Neural progenitor cell (in vitro differentiated cells): Measurements from ENCODE around the gene TK1. TPM values are rescaled to one million over a fixed set of nuclear protein-coding genes. Genes with fewer than 3 reads are reported as not detected.

ENCODE experiments used
- DNase-seq: peaks from one replicate; pipeline ENCODE4 v3.0.0-alpha.2; 2016; ENCODE audit warnings: low spot score
- H2AFZ ChIP-seq: fragments of 200-600 bp; sonication (generic); replicated peaks from 2 replicates; pipeline ENCODE4 v1.6.1; 2016; ENCODE audit warnings: antibody characterized with exemption
- H3F3A ChIP-seq: fragments of 200-600 bp; sonication (generic); 2 replicates; pipeline ENCODE4 v1.6.1; 2016; ENCODE audit warnings: antibody characterized with exemption, low read depth
- H3K27ac ChIP-seq: fragments of 200-600 bp; sonication (generic); 2 replicates; pipeline ENCODE4 v1.5.1; 2016; ENCODE audit warnings: mild to moderate bottlenecking
- H3K27me3 ChIP-seq: fragments of 200-600 bp; sonication (generic); 2 replicates; pipeline ENCODE4 v1.6.1; 2016; ENCODE audit warnings: mild to moderate bottlenecking, moderate library complexity
- H3K36me3 ChIP-seq: fragments of 200-600 bp; sonication (generic); 2 replicates; pipeline ENCODE4 v1.5.1; 2016
- H3K4me1 ChIP-seq: fragments of 200-600 bp; sonication (generic); 2 replicates; pipeline ENCODE4 v1.6.1; 2016; ENCODE audit warnings: mixed run types
- H3K4me2 ChIP-seq: fragments of 200-600 bp; sonication (generic); 2 replicates; pipeline ENCODE4 v1.6.1; 2016
- H3K4me3 ChIP-seq: fragments of 200-600 bp; sonication (generic); 2 replicates; pipeline ENCODE4 v1.5.1; 2016
- H3K79me2 ChIP-seq: fragments of 200-600 bp; sonication (generic); 2 replicates; pipeline ENCODE4 v1.6.1; 2016; ENCODE audit warnings: low read depth
- H3K9ac ChIP-seq: fragments of 200-600 bp; sonication (generic); 2 replicates; pipeline ENCODE4 v1.6.1; 2016
- H3K9me3 ChIP-seq: fragments of 200-600 bp; sonication (generic); 2 replicates; pipeline ENCODE4 v1.5.1; 2016; ENCODE audit warnings: low read depth
- H4K20me1 ChIP-seq: fragments of 200-600 bp; sonication (generic); 2 replicates; pipeline ENCODE4 v1.6.1; 2016; ENCODE audit warnings: low read depth
- H3K27ac Mint-ChIP-seq: 3 replicates; pipeline ENCODE4 v1.8.0; 2021; ENCODE audit warnings: mixed read lengths
- H3K27me3 Mint-ChIP-seq: 2 replicates; pipeline ENCODE4 v1.8.0; 2022; ENCODE audit warnings: low read depth, mild to moderate bottlenecking, inconsistent platforms, moderate library complexity, mixed read lengths; ENCODE audit not compliant: insufficient read depth
- H3K36me3 Mint-ChIP-seq: 3 replicates; pipeline ENCODE4 v1.8.0; 2021; ENCODE audit warnings: mixed read lengths
- H3K4me1 Mint-ChIP-seq: 3 replicates; pipeline ENCODE4 v1.8.0; 2021; ENCODE audit warnings: mixed read lengths
- H3K4me3 Mint-ChIP-seq: 3 replicates; pipeline ENCODE4 v1.8.0; 2021; ENCODE audit warnings: mild to moderate bottlenecking, moderate library complexity, mixed read lengths
- H3K9me3 Mint-ChIP-seq: 3 replicates; pipeline ENCODE4 v1.8.0; 2020; ENCODE audit warnings: mixed read lengths
- EZH2 ChIP-seq: fragments of 200-600 bp; sonication (generic); IDR thresholded peaks from 2 replicates; pipeline ENCODE4 v1.6.1; 2017; ENCODE audit warnings: antibody characterized with exemption, mild to moderate bottlenecking, moderate library complexity
- EZH2phosphoT487 ChIP-seq: fragments of 200-600 bp; sonication (generic); IDR thresholded peaks from 2 replicates; pipeline ENCODE4 v1.6.1; 2017; ENCODE audit warnings: antibody characterized with exemption
- total RNA-seq: library from RNA; depleted of rRNA; stranded (reverse); fragments of >200 nt; gene quantifications from 2 replicates; pipeline ENCODE4 v1.2.3, GENCODE V29; 2015; ENCODE audit warnings: low replicate concordance
- TF ChIP-seq, protein P1 (sequence below): fragments of 200-600 bp; sonication (generic); IDR thresholded peaks from 2 replicates; pipeline ENCODE4 v1.5.1; 2017; ENCODE audit warnings: antibody characterized with exemption, mild to moderate bottlenecking

The TK1 gene
- total RNA-seq, 1 donor from 2014 or later = 27.3 TPM

DNA sequence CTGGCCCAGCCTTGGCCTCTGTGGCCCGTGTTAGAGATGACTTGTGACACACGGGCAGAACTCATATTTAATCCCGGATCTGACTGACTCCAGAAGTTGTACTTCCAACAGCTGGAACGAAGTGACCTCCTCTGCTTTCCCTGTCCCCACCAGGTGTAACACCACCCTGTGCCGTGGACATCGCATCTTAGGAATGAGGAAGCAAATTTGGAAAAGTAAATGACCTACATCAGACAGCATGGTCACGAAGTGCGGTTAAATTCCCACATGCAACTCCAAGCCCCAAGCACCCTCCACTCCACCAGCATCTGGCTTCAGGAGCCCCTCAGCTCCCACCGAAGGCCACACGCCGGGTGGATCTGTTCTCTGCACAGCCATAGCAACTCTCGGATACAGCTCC lies 2.9 kb downstream of the TK1 start:
- Mint-ChIP-seq H3K4me3 (peak overlapping the region; percentile 43), H3K9me3 (no peaks in the 10 kb centered on the region), H3K4me1 (peaks cover 32% of the 10 kb centered on the region), H3K27me3 (peaks cover 6% of the 10 kb centered on the region), H3K27ac (no peak overlapping the region), H3K36me3 (peaks cover 32% of the 10 kb centered on the region)
- H3K27ac ChIP-seq = no peak overlapping the region
- H4K20me1 ChIP-seq = peaks cover 40% of the 10 kb centered on the region
- H3K79me2 ChIP-seq = peaks cover 76% of the 10 kb centered on the region
- no peaks in the 10 kb centered on the region for H3K9me3 ChIP-seq
- H3F3A ChIP-seq = no peaks in the 10 kb centered on the region
- no peak overlapping the region for H2AFZ ChIP-seq
- H3K27me3 ChIP-seq = no peaks in the 10 kb centered on the region
- H3K4me3 ChIP-seq = no peak overlapping the region
- no peak for DNase-seq
- peaks cover 27% of the 10 kb centered on the region for H3K4me1 ChIP-seq
- H3K4me2 ChIP-seq = peak overlapping the region; percentile 97
- TF ChIP-seq EZH2 = no peak
- TF ChIP-seq, protein P1, sequence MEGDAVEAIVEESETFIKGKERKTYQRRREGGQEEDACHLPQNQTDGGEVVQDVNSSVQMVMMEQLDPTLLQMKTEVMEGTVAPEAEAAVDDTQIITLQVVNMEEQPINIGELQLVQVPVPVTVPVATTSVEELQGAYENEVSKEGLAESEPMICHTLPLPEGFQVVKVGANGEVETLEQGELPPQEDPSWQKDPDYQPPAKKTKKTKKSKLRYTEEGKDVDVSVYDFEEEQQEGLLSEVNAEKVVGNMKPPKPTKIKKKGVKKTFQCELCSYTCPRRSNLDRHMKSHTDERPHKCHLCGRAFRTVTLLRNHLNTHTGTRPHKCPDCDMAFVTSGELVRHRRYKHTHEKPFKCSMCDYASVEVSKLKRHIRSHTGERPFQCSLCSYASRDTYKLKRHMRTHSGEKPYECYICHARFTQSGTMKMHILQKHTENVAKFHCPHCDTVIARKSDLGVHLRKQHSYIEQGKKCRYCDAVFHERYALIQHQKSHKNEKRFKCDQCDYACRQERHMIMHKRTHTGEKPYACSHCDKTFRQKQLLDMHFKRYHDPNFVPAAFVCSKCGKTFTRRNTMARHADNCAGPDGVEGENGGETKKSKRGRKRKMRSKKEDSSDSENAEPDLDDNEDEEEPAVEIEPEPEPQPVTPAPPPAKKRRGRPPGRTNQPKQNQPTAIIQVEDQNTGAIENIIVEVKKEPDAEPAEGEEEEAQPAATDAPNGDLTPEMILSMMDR = no peak
- H3K36me3 ChIP-seq = peaks cover 3% of the 10 kb centered on the region
- H3K9ac ChIP-seq = peak overlapping the region; percentile 14

DNA sequence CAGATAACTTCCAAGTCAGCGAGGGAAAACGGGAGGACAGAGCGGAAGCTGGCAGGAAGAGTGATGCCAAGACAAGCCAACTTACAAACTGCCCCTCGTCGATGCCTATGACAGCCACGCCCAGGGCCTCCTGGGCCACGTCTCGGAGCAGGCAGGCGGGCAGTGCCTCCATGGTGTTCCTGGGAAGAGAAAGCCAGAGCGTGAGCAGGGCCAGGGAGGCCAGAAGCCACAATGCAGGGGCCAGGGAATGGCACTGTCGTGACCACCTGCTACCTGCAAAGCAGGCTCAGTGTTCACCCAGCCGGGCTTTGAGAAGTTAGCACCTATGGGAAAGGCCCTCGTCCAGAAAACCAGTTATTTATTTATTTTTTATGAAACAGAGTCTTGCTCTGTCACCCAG lies 4.3 kb downstream of the TK1 start:
- Histone ChIP-seq H3K4me3 (no peak overlapping the region), H3K36me3 (peaks cover 3% of the 10 kb centered on the region), H3K9me3 (no peaks in the 10 kb centered on the region), H3K27me3 (no peaks in the 10 kb centered on the region), H3K27ac (no peak overlapping the region), H3K4me2 (no peak overlapping the region), H4K20me1 (peaks cover 40% of the 10 kb centered on the region), H3F3A (no peaks in the 10 kb centered on the region), H3K4me1 (peaks cover 18% of the 10 kb centered on the region), H2AFZ (no peak overlapping the region), H3K9ac (no peak overlapping the region), H3K79me2 (peaks cover 62% of the 10 kb centered on the region)
- DNase-seq = no peak
- Mint-ChIP-seq H3K4me1 (peaks cover 28% of the 10 kb centered on the region), H3K27me3 (peaks cover 4% of the 10 kb centered on the region), H3K9me3 (no peaks in the 10 kb centered on the region), H3K27ac (no peak overlapping the region), H3K4me3 (no peak overlapping the region), H3K36me3 (peaks cover 39% of the 10 kb centered on the region)
- TF ChIP-seq, protein P1 = no peak
- TF ChIP-seq EZH2phosphoT487 (no peak), EZH2 (no peak)

DNA sequence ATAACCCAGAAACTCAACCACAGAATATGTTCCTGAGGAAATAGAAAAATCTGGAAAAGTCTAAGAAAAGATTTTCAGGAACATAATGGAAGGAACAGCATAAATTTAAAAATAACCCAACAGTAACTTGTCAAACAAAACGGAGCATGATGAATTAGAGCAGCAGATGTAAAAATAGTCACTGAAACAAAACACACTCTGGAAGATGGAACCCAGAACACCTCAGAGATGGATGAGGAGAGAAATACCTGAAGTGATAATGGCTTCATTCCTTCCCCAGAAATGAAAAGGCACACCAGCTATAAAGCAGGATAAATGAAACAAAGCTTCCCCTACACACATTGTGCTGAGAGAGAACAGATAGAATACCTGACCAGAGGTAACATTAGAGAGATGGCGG lies 6.3 kb downstream of the TK1 start:
- no peak overlapping the region for H3K9ac ChIP-seq
- H3K36me3 Mint-ChIP-seq = peaks cover 41% of the 10 kb centered on the region
- H3K4me3 Mint-ChIP-seq = no peak overlapping the region

More for the DNA sequence above, 6.3 kb downstream of the TK1 start:
- no peaks in the 10 kb centered on the region for H3K27me3 ChIP-seq
- peaks cover 46% of the 10 kb centered on the region for H3K79me2 ChIP-seq
- H2AFZ ChIP-seq = no peak overlapping the region
- H3F3A ChIP-seq = peaks cover 15% of the 10 kb centered on the region
- TF ChIP-seq, protein P1 = no peak
- TF ChIP-seq EZH2phosphoT487 = no peak
- no peak for TF ChIP-seq EZH2
- peaks cover 9% of the 10 kb centered on the region for H3K4me1 ChIP-seq
- no peak overlapping the region for H3K27ac Mint-ChIP-seq
- H3K4me3 ChIP-seq = no peak overlapping the region
- DNase-seq = no peak
- H3K4me1 Mint-ChIP-seq = peaks cover 20% of the 10 kb centered on the region
- H3K4me2 ChIP-seq = no peak overlapping the region
- H3K27ac ChIP-seq = no peak overlapping the region
- no peaks in the 10 kb centered on the region for H3K9me3 Mint-ChIP-seq
- H4K20me1 ChIP-seq = peaks cover 42% of the 10 kb centered on the region
- peaks cover 7% of the 10 kb centered on the region for H3K27me3 Mint-ChIP-seq
- peaks cover 3% of the 10 kb centered on the region for H3K36me3 ChIP-seq
- H3K9me3 ChIP-seq = no peaks in the 10 kb centered on the region
